Duodenal mucosa (tissue), 2 donors: ENCODE measurements around the gene STPG2.

ENCODE experiments used
- H3K27ac ChIP-seq: one replicate; pipeline ENCODE4 v1.7.0; 2013; ENCODE audit warnings: low read depth, low read length
- H3K27me3 ChIP-seq, 2 donors: one replicate each; pipeline ENCODE4 v1.7.0; 2013; ENCODE audit warnings: low read length in 2 of 2, control low read depth in 1 of 2; ENCODE audit not compliant: insufficient read depth in 2 of 2, control insufficient read depth in 1 of 2
- H3K36me3 ChIP-seq, 2 donors: one replicate each; pipeline ENCODE4 v1.7.0; 2013; ENCODE audit warnings: low read length in 2 of 2, control low read depth in 1 of 2; ENCODE audit not compliant: insufficient read depth in 2 of 2, control insufficient read depth in 1 of 2
- H3K4me1 ChIP-seq, 2 donors: one replicate each; pipeline ENCODE4 v1.7.0; 2013; ENCODE audit warnings: low read length in 2 of 2, control low read depth in 1 of 2; ENCODE audit not compliant: insufficient read depth in 2 of 2, control insufficient read depth in 1 of 2
- H3K4me3 ChIP-seq, 2 donors: one replicate each; pipeline ENCODE4 v1.7.0; 2013; ENCODE audit warnings: low read length in 2 of 2, low read depth in 1 of 2
- H3K9ac ChIP-seq, 2 donors: one replicate each; pipeline ENCODE4 v1.7.0; 2013; ENCODE audit warnings: low read length in 2 of 2, low read depth in 1 of 2
- H3K9me3 ChIP-seq, 2 donors: one replicate each; pipeline ENCODE4 v1.7.0; 2013; ENCODE audit warnings: low read length in 2 of 2, control low read depth in 1 of 2; ENCODE audit not compliant: control insufficient read depth in 1 of 2

Gene STPG2

GRCh38 chr4:98094118-98094517 is 49.2 kb downstream of the STPG2 start:
- H3K9ac ChIP-seq: no peak overlapping the region
- H3K4me1 ChIP-seq: no peaks in the 10 kb centered on the region
- H3K36me3 ChIP-seq: no peaks in the 10 kb centered on the region
- no peak overlapping the region for H3K4me3 ChIP-seq
- H3K27me3 ChIP-seq: no peaks in the 10 kb centered on the region
- H3K9me3 ChIP-seq: no peaks in the 10 kb centered on the region
- no peak overlapping the region for H3K27ac ChIP-seq

GRCh38 chr4:98093662-98094061 is 49.6 kb downstream of the STPG2 start:
- Histone ChIP-seq H3K27ac (no peak overlapping the region), H3K4me1 (no peaks in the 10 kb centered on the region), H3K9ac (no peak overlapping the region), H3K36me3 (no peaks in the 10 kb centered on the region), H3K9me3 (no peaks in the 10 kb centered on the region), H3K27me3 (no peaks in the 10 kb centered on the region), H3K4me3 (no peak overlapping the region)

- Histone ChIP-seq H3K4me1 (no peaks in the 10 kb centered on the region), H3K9ac (no peak overlapping the region), H3K4me3 (no peak overlapping the region), H3K27me3 (no peaks in the 10 kb centered on the region), H3K9me3 (no peaks in the 10 kb centered on the region), H3K27ac (no peak overlapping the region), H3K36me3 (no peaks in the 10 kb centered on the region)
Measured at GRCh38 chr4:98092833-98093439, 50.3 kb downstream of the STPG2 start.

- no peaks in the 10 kb centered on the region for H3K36me3 ChIP-seq
- no peaks in the 10 kb centered on the region for H3K27me3 ChIP-seq
- no peaks in the 10 kb centered on the region for H3K4me1 ChIP-seq
- H3K4me3 ChIP-seq: no peak overlapping the region
- H3K9ac ChIP-seq: no peak overlapping the region
- no peak overlapping the region for H3K27ac ChIP-seq
- no peaks in the 10 kb centered on the region for H3K9me3 ChIP-seq
Measured at GRCh38 chr4:98081936-98082335, 61.3 kb downstream of the STPG2 start.

GRCh38 chr4:98068495-98068894 is 74.8 kb downstream of the STPG2 start:
- no peak overlapping the region for H3K27ac ChIP-seq
- no peaks in the 10 kb centered on the region for H3K27me3 ChIP-seq
- no peak overlapping the region for H3K4me3 ChIP-seq
- H3K36me3 ChIP-seq: no peaks in the 10 kb centered on the region
- no peak overlapping the region for H3K9ac ChIP-seq
- H3K4me1 ChIP-seq: no peaks in the 10 kb centered on the region
- H3K9me3 ChIP-seq: peaks cover 0 to 2% of the 10 kb centered on the region in 2 donors

- Histone ChIP-seq H3K4me3 (no peak overlapping the region), H3K36me3 (no peaks in the 10 kb centered on the region), H3K4me1 (no peaks in the 10 kb centered on the region), H3K9me3 (peaks cover 5 to 7% of the 10 kb centered on the region in 2 donors), H3K9ac (no peak overlapping the region), H3K27ac (no peak overlapping the region), H3K27me3 (no peaks in the 10 kb centered on the region)
Measured at GRCh38 chr4:98055800-98056501, 87.3 kb downstream of the STPG2 start.

- Histone ChIP-seq H3K27ac (no peak overlapping the region), H3K9ac (no peak overlapping the region), H3K9me3 (peaks cover 0 to 3% of the 10 kb centered on the region in 2 donors), H3K36me3 (no peaks in the 10 kb centered on the region), H3K4me3 (no peak overlapping the region), H3K27me3 (no peaks in the 10 kb centered on the region), H3K4me1 (no peaks in the 10 kb centered on the region)
Measured at GRCh38 chr4:98046665-98047064, 96.6 kb downstream of the STPG2 start.

- Histone ChIP-seq H3K4me3 (no peak overlapping the region), H3K36me3 (no peaks in the 10 kb centered on the region), H3K27ac (no peak overlapping the region), H3K4me1 (no peaks in the 10 kb centered on the region), H3K9ac (no peak overlapping the region), H3K27me3 (no peaks in the 10 kb centered on the region), H3K9me3 (peaks cover 2 to 10% of the 10 kb centered on the region in 2 donors)
Measured at GRCh38 chr4:98030059-98030458, 113.2 kb downstream of the STPG2 start.

GRCh38 chr4:98027827-98028226 is 115.4 kb downstream of the STPG2 start:
- no peaks in the 10 kb centered on the region for H3K4me1 ChIP-seq
- no peaks in the 10 kb centered on the region for H3K27me3 ChIP-seq
- H3K9ac ChIP-seq: no peak overlapping the region
- H3K4me3 ChIP-seq: no peak overlapping the region
- H3K9me3 ChIP-seq: peaks cover 2 to 10% of the 10 kb centered on the region in 2 donors
- no peaks in the 10 kb centered on the region for H3K36me3 ChIP-seq
- no peak overlapping the region for H3K27ac ChIP-seq

GRCh38 chr4:98026362-98026761 is 116.9 kb downstream of the STPG2 start:
- Histone ChIP-seq H3K9ac (no peak overlapping the region), H3K4me3 (no peak overlapping the region), H3K27me3 (no peaks in the 10 kb centered on the region), H3K9me3 (peaks cover 2 to 10% of the 10 kb centered on the region in 2 donors), H3K4me1 (no peaks in the 10 kb centered on the region), H3K36me3 (no peaks in the 10 kb centered on the region), H3K27ac (no peak overlapping the region)
